ENCODE measurements around the gene ZBTB47.

ZBTB47 gene

DNA sequence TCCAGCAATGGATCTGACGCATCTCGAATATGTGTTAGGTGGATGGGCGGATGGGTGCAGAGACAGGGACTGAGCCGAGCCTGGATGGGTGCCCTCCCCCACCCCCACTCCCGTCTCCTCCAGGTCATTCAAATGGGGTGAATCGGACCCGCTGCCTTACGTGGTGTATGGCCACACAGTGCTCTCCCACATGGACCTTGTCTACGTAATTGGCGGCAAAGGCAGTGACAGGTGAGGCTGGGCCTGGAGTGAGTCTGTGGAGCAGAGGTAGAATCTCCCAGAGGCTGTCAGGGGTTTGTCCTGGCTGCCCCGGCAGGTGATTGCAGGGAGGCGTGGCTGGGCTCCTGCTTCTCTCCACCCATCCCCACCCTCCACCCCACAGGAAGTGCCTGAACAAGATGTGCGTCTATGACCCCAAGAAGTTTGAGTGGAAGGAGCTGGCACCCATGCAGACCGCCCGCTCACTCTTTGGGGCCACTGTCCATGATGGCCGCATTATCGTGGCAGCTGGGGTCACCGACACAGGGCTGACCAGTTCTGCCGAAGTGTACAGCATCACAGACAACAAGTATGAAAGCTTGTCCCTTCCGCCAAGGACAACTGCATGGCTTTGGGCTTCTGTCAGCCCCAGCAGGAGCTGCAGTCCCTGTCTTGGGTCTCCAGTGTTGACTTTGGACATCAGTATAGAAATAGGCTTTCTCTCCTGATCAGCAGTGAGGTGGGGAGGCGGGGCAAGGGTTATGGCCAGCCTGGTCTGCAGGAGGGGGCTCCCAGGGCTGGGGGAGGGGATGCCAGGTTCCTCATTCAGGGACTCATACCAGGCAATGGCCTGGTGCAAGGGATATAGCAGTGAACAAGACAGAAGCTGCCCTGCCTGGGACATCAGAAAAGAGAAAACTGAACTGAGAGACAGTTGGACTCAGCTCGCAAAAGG is 35.3 kb downstream of the ZBTB47 start:
- FAIRE-seq, result no peak
- TF ChIP-seq POLR2A (IDR thresholded peaks at IDR 0.05; ENCODE audit: low read depth, low read length) (no peak), POLR2AphosphoS5 (IDR thresholded peaks at IDR 0.05; ENCODE audit: low read depth, low read length) (no peak), TAF1 (IDR thresholded peaks at IDR 0.05; ENCODE audit: borderline replicate concordance, low read depth, low read length) (no peak)
- DNase-seq (ENCODE audit: insufficient read length), result no peak

DNA sequence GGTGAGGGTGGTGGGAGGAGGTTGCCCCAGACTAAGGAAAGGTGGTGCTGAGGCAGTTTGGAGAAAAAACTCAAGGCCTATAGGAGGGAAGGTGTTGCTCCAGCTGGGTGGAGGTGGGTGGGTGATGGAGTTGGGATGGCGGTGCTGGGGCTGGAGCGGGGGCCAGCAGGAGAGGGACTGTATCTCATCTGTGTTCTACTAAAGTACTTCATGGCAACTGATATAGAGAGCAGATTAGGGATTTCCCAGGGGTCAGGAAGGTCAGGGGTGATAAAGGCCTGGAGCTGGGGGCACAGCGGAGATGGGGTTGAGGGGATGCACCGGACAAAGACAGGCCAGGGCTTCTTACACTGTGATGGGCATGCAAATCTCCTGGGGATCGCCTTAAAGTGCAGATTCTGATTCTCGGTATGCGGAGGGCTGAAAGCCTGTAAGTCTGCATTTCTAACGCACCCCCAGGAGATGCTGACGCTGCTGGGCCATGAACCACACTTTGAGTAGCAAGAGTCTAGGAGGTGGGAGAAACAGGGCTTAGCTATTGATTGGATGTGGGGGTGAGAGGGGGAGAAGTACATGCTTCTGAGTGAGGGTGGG is 36.0 kb downstream of the ZBTB47 start:
- no peak for DNase-seq (ENCODE audit: insufficient read length)
- no peak for FAIRE-seq
- TF ChIP-seq POLR2AphosphoS5 (IDR thresholded peaks at IDR 0.05; ENCODE audit: low read depth, low read length) (no peak), POLR2A (IDR thresholded peaks at IDR 0.05; ENCODE audit: low read depth, low read length) (no peak), TAF1 (IDR thresholded peaks at IDR 0.05; ENCODE audit: borderline replicate concordance, low read depth, low read length) (no peak)

DNA sequence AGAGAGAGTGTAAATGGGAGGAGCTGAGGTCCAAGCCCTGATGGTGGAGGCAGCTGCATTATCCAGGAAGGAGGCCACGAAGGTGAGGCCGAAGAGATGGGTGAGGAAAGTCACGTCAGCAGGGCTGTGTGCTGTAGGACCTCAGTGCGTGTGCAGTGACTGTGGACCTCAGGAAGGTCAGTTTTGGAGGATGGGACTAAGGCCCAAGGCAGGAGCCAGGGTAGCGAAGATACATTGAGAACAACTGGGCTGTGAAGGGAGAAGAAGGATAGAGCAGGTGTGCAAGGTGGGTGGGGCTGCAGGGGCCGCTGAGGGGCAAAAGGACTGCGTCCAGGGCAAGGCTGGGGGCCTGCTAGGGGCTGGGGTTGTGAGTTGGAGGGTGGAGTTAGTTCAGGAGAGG is 36.7 kb downstream of the ZBTB47 start:
- DNase-seq (ENCODE audit: insufficient read length), result no peak
- no peak for FAIRE-seq
- TF ChIP-seq POLR2AphosphoS5 (IDR thresholded peaks at IDR 0.05; ENCODE audit: low read depth, low read length), result no peak
- TF ChIP-seq POLR2A (IDR thresholded peaks at IDR 0.05; ENCODE audit: low read depth, low read length), result no peak
- TF ChIP-seq TAF1 (IDR thresholded peaks at IDR 0.05; ENCODE audit: borderline replicate concordance, low read depth, low read length), result no peak

DNA sequence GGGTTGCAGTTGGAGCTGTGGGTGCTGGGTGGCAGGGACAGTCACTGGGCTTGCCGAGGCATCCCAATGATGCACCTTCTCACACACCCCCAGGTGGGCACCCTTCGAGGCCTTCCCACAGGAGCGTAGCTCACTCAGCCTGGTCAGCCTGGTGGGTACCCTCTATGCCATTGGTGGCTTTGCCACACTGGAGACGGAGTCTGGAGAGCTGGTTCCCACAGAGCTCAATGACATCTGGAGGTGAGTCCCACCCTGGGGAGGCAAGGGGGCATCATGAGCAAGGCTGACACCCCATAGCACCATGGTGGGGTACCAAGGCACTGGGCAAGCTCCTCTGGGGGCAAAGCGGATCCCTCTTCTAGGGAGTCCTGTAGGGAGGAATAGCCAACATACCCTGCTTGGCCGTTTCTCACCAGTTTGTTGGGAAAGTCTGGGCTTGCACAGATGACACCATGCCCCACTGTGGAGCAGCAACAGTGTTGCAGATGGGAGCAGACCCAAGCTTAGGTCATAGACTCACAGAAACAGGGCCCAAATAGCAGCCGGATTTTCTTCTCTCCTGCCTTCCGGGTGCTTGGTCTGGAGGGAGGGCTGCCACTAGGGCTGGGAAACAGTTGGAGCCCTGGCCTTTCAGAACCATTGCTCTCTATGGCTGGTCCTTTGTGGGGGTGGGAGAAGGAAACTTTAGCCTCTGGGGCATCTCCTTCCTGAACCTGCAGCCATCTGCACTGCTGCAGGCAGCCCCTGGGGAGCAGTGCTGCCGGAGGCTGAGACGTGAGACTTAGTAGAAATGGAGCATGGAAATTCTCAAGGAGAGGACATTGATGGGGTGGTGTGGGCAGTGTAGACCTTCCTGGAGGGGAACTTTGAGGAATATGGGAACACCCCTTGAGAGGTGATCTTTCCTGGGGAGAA is 37.5 kb downstream of the ZBTB47 start:
- FAIRE-seq (no peak), DNase-seq (ENCODE audit: insufficient read length) (no peak)
- TF ChIP-seq POLR2AphosphoS5 (IDR thresholded peaks at IDR 0.05; ENCODE audit: low read depth, low read length) (no peak), POLR2A (IDR thresholded peaks at IDR 0.05; ENCODE audit: low read depth, low read length) (no peak), TAF1 (IDR thresholded peaks at IDR 0.05; ENCODE audit: borderline replicate concordance, low read depth, low read length) (no peak)

DNA sequence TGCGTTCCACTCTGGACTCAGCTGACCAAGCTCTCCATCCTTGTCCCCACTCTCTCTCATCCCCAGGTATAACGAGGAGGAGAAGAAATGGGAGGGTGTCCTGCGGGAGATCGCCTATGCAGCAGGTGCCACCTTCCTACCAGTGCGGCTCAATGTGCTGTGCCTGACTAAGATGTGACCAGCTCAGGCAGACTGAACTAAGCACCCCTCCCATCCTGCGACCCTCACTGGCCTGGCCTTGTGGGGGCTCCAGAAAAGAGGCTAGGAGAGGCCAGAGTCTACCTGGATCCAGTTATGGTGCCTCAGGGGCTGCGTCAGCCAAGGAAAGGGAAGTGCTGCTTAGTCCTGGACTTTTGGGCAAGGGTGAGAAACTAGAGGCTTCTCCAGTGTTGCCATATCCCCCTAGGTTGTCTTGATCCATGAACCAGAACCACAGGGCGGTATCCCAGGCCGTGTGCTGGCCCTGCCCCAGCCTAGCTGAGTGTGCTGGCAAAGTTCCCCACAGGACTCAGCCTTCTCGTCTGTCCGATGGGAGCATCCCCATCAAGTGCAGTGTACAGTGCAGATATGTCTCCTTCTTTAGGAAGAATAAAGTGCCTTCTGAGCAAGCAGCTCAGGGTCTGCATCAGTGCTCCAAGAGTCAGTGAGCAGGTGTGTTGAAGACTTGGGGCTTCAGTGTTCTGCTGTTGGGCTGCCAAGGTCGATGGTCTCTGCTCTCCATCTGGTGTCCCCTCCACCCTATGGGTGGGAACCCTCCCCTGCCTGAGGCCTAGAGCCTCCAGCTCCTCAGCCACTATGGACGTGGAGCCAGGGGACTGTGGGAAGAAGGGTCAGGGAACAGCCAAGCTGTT is 38.5 kb downstream of the ZBTB47 start:
- FAIRE-seq, result no peak
- no peak for DNase-seq (ENCODE audit: insufficient read length)
- TF ChIP-seq TAF1 (IDR thresholded peaks at IDR 0.05; ENCODE audit: borderline replicate concordance, low read depth, low read length), result no peak
- TF ChIP-seq POLR2AphosphoS5 (IDR thresholded peaks at IDR 0.05; ENCODE audit: low read depth, low read length), result no peak
- TF ChIP-seq POLR2A (IDR thresholded peaks at IDR 0.05; ENCODE audit: low read depth, low read length), result no peak

DNA sequence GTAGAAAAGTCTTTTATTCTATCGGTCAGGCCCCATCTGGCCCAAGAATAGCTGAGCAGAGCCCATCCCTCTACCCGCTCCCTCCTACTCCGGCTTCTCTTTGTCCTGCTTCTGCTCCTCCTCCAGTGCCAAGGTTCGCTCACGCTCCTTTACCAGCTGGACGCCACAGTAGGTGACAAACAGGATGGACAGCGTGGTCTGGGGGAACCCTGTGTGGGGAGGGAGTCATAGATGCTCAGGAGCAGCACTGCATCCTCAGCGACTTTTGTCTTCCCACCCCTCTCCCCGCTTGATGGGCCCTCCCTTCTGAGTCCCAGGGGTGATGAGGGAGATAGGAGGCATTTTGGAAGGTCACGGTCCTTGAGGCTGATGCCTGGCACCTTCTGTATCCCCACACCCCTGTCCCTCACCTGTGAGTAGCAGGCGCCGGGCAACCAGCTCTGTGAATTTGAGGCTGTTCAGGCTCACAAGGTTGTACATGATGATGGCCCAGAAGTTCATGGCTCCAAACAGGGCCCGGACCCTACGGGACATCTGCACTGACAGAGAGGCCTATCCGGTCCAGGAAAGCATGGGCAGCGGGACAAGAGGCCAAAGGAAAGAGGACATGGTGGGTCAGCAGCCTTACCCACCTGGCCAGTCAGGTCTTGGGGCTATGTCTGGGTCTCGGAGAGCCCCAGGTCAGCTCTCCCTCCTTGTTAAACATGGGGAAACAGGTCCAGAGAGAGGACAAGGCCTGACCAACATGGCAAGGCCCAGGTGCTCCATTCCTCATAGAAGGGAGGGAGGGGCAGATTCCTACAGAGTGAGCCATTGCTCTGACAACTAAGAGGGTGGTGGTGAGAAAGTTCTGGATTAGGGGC is 39.4 kb downstream of the ZBTB47 start:
- TF ChIP-seq POLR2A (IDR thresholded peaks at IDR 0.05; ENCODE audit: low read depth, low read length) (no peak), TAF1 (IDR thresholded peaks at IDR 0.05; ENCODE audit: borderline replicate concordance, low read depth, low read length) (no peak), POLR2AphosphoS5 (IDR thresholded peaks at IDR 0.05; ENCODE audit: low read depth, low read length) (no peak)
- no peak for FAIRE-seq
- DNase-seq (ENCODE audit: insufficient read length), result no peak

DNA sequence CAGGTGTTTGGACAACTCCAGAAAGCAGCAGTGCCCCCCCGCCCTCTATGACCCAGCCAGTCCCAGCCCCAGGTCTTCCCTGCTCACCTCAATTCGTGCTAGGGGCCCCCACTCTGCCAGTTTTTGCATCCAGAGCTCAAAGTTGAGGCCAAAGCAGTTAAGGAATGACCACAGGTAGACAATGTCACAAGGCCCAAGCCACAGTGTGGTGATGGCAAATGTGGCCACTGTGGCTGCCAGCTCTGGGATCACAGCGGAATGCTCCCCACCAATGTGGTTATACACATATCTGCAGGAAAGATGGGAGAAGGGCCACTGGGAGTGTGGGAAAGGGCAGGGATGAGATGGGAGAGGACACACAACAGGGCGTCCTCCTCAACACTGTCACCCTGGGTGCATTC is 40.0 kb downstream of the ZBTB47 start:
- DNase-seq (ENCODE audit: insufficient read length), result no peak
- FAIRE-seq, result no peak
- TF ChIP-seq POLR2A (IDR thresholded peaks at IDR 0.05; ENCODE audit: low read depth, low read length) (no peak), TAF1 (IDR thresholded peaks at IDR 0.05; ENCODE audit: borderline replicate concordance, low read depth, low read length) (no peak), POLR2AphosphoS5 (IDR thresholded peaks at IDR 0.05; ENCODE audit: low read depth, low read length) (no peak)

DNA sequence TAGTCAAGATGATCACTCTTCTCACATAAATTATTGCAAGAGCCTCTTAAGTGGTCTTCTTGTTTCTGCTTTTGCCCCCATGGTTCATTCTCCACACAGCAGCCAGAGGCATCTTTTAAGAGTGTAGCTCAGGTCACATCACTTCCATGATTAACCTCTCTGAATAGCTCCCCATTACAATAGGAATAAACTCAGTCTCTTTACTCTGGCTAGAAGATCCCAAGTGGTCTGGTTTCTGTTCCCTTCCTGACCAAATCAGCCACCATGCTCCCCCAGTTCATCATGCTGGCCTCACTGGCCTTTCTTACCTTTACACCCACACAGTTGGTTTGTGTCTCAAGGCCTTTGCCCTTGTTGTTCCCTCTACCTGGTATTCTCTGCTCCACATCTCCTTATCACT is 40.9 kb downstream of the ZBTB47 start:
- FAIRE-seq, result no peak
- DNase-seq (ENCODE audit: insufficient read length), result no peak
- TF ChIP-seq TAF1 (IDR thresholded peaks at IDR 0.05; ENCODE audit: borderline replicate concordance, low read depth, low read length), result no peak

DNA sequence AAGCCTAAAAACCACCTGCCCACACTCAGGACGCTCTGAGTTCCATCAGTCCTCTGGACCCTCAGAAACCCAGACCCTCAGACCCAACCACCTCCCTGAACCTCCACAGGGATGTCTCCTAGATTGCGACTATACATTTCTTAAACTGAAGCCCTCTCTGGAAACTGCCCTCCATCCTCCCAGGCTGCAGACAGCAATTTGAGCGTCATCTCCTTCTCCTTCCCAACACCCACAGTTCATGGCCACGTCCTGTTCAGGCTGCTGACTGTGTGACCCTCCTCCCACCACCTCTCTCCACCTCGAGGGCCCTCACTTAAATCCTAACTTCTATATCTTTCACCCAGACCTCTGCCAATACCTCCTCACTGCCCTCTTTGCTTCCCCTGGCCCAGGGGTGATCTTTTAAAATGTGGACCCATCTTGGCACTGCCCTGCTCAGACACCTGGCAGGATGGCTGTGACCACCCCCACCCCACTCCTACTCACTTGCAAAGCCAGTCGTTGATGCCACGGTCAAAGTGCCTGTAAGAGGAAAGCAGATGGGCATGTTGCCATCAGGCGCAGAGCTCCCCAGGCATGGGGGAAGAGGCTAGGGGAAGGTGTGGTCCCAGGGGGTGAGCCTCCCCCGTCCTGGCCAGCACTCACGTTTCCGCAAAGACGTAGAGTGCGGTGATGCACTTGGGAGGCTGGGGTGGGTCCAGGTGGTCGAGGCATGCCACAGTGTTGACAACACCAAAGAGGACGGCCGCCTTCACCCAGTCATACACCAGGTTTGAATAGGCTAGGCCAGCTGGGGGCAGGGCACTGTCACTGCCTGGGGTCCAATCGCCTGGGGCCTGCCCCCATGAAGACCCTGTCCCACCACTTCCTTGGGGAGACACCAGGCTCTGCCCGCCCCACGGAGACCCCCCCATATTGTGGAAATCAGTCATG is 43.1 kb downstream of the ZBTB47 start:
- FAIRE-seq, result no peak
- TF ChIP-seq TAF1 (IDR thresholded peaks at IDR 0.05; ENCODE audit: borderline replicate concordance, low read depth, low read length), result no peak
- TF ChIP-seq POLR2A (IDR thresholded peaks at IDR 0.05; ENCODE audit: low read depth, low read length), result no peak
- TF ChIP-seq POLR2AphosphoS5 (IDR thresholded peaks at IDR 0.05; ENCODE audit: low read depth, low read length), result no peak
- DNase-seq (ENCODE audit: insufficient read length), result no peak
